Umbilical cord (tissue), 2 donors: Measurements from ENCODE around the gene MCM5. TPM values are rescaled to one million over a fixed set of nuclear protein-coding genes. Genes with fewer than 3 reads are reported as not detected.
"Not testable (repeated sequence)": the region's sequence is repeated elsewhere in the genome, so short reads cannot be mapped to it uniquely, and the experiment has no call there.

Source experiments
- DNase-seq: peaks from one replicate; pipeline ENCODE4 v3.0.0-alpha.2; 2015; ENCODE audit warnings: low spot score
- total RNA-seq: library from RNA; depleted of rRNA; stranded (reverse); fragments of >200 nt; gene quantifications from one replicate; pipeline ENCODE4 v1.2.3, GENCODE V29; 2014; ENCODE audit warnings: low replicate concordance; ENCODE audit not compliant: insufficient read depth

Gene MCM5
- total RNA-seq, 1 donor from 2014 or later = 16.4 TPM

- no peak for DNase-seq
Measured at GRCh38 chr22:35379146-35379993, 20.6 kb upstream of the MCM5 start.

DNA sequence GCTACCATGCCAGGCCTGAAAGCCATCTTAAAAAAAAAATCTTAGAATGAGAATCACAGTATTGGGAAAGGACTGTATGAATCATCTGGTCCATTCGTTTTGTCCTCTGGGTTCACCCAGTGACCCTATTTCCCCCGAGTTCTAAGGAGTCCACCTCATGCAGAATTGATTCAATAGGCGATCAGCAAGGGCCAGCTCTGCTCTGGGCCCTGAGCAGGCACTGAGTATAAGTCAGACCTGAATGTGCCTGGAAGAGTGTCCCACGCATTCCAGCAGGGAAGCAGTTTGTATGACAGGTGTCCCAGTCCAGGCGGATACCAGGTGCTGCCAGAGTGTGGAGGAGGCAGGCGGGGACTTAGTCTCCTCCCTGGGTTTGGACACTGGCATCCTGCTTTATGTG lies 19.9 kb upstream of the MCM5 start:
- DNase-seq = no peak

DNA sequence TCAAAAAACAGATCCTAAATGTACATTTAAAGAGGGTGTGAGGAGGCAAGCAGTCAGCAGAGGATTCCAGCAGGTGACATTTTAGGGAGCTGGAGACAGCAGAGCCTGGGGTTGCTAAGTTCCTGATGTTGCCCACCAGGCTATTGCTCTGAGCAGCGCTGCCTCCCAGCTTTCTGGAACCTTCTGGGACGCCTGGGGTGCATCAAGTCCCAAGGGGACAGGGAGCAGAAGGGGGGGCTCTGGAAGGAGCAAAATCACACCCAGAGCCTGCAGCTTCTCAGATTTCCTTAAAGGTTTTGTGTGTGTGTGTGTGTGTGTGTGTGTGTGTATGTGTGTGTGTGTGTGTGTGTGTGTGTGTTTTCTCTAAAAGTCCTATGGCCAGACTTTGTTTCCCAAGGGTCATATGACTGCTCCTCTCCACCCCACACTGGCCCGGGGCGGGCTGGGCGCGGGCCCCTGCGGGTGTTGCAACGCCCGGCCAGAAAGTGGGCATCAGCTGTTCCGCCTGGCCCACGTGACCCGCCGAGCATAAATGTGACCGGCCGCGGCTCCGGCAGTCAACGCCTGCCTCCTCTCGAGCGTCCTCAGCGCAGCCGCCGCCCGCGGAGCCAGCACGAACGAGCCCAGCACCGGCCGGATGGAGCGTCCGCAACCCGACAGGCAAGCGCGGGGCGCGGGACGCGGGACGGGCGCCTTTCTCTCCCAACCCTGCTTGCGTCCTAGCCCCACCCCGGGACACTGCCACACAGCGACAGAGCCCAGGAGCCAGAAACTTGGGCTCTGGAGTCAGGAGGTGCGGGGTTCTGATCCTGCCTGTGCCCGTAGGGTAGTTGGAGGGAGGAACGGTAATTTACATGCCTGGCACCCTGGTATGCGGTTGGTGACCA lies 19.2 kb upstream of the MCM5 start, which contains the start of gene HMOX1:
TSS of gene HMOX1 (plus strand) at position 560 of the 887 bp plus-strand sequence. CDS start at position 638, 78 bp downstream.
- peak; percentile 90 for DNase-seq

GRCh38 chr22:35381424-35382009 lies 18.4 kb upstream of the MCM5 start:
- no peak for DNase-seq

DNA sequence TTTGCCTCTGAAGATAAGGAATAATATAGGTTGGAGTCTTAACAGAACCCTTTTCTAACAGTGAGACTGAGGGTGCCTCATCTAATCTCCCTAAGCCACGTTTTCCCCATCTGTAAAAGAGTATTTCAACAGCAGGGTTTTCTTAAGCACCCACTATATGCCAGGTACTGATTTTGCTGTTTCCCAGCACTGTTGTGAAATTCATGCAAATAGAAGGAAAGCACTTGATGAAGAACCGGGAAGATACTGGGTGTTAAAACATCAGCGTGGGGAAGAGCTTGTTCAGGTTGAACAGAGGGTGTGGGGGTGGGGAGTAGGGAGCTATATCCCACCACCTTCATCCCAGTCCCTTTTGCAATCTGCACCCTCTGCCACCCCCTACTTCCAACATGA lies 16.3 kb upstream of the MCM5 start:
- no peak for DNase-seq

DNA sequence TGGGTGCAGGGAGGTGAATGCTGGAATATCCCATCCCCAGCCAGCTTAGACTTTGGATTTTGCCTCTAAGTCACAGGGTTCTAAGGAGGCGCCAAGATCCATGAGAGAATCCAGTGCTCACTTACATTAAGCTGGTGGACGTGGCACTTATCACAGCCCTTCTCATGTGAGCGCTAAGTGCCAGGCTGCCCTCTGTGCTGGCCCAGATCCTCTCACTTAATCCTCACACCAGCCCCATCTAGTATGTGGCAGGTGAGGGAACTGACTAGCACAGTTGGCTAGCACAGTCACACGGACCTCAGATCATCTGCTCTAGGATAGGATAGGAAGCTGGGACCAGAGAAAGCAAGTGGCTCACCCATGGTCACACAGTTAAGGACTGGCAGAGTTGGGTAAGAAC lies 15.4 kb upstream of the MCM5 start:
- no peak for DNase-seq

DNA sequence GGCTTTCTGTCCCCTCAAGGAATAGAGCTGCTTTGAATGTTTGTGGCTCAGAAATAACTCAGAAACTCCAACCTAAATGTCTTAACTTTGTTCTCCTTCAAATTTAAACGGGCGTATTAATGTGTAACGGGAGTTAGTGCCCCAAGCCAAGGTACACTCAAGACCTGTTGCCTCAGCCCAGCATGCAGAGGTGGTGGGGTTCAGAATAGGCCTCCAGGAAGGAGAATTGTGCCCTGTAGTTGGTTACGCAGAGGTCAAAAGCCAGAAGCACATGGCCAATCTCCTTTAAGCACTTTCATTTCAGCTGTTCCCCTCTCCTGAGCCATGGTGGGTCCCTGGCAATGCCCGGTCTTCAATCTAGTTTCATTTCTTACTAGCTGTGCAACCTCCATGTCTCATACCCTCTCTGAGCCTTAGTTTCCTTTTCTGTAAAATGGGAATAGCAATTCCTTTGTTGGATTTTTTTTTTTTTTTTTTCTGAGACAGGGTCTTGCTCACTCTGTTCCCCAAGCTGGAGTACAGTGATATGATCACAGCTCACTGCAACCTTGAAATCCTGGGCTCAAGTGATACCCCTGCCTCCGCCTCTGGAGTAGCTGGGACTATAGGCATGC lies 14.9 kb upstream of the MCM5 start:
- no peak for DNase-seq

DNA sequence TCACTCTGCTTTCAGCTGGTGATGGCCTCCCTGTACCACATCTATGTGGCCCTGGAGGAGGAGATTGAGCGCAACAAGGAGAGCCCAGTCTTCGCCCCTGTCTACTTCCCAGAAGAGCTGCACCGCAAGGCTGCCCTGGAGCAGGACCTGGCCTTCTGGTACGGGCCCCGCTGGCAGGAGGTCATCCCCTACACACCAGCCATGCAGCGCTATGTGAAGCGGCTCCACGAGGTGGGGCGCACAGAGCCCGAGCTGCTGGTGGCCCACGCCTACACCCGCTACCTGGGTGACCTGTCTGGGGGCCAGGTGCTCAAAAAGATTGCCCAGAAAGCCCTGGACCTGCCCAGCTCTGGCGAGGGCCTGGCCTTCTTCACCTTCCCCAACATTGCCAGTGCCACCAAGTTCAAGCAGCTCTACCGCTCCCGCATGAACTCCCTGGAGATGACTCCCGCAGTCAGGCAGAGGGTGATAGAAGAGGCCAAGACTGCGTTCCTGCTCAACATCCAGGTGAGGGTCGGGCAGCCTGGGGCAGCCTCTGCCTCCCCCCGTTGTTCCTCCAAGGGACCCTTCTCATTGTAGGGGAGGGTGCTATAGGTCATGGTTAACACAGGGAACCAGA lies 13.2 kb upstream of the MCM5 start:
- no peak for DNase-seq

DNA sequence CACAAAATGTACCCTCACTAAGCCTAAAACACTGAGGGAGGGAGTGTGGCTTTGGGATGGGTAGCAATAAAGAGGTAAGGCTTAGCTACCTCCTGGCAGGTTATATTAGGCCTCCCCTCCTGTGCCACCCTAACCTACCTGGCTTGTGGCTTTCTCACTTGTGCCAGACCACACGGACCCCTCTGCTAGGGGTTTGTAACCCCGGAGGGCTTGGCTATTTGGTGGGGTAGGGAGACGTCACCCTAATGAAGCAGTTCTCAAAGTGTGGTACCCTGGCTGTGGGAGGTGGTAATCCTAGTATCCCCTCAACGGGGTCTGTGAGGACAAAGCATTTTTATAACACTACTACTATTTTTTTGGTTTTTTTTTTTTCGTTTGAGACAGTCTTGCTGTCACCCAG lies 9.0 kb upstream of the MCM5 start:
- DNase-seq = no peak

GRCh38 chr22:35392357-35392756 lies 7.6 kb upstream of the MCM5 start:
- DNase-seq = no peak

- DNase-seq = no peak
Measured at GRCh38 chr22:35393116-35394010, 6.6 kb upstream of the MCM5 start.

DNA sequence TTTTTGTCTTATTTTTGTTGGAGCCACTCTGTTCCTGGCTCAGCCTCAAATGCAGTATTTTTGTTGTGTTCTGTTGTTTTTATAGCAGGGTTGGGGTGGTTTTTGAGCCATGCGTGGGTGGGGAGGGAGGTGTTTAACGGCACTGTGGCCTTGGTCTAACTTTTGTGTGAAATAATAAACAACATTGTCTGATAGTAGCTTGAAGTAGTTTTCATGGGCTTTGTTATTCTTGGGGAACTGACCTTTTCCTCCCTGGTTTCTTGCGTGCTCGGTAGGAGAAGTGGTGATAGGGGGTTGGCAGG lies 6.0 kb upstream of the MCM5 start:
- no peak for DNase-seq

- DNase-seq = no peak
Measured at GRCh38 chr22:35394810-35395563, 5.0 kb upstream of the MCM5 start.

DNA sequence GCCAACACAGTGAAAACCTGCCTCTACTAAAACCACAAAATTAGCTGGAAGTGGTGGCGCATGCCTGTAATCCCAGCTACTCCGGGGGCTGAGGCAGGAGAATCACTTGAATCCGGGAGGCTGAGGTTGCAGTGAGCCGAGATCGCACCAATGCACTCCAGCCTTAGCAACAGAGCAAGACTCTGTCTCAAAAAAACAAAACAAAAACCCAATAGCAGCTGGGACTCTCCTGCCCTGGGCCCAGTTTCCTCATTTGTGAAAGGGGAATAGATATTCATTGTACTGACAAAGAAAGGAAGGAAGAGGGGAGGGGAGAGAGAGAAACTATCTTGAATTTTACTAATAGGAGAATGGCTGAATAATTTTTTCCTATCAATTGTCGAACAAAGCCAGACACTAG lies 3.3 kb upstream of the MCM5 start:
- DNase-seq = not testable (repeated sequence)

- no peak for DNase-seq
Measured at GRCh38 chr22:35397095-35397904, 2.6 kb upstream of the MCM5 start.

GRCh38 chr22:35398591-35398973 lies 1.4 kb upstream of the MCM5 start:
- DNase-seq = no peak

- no peak for DNase-seq
Measured at GRCh38 chr22:35399114-35399677, 744 bp upstream of the MCM5 start.

DNA sequence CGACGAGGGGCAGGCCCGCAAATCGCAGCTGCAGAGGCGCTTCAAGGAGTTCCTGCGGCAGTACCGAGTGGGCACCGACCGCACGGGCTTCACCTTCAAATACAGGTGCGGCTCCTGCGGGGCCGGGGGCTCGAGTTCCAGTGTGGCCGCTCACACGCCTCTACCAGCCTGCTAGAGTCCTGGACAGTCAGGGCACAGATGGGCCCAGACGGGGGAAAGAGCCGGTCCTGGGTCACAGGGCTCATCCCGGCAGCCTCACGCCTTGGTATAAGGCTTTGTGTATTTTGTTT lies 506 bp downstream of the MCM5 start:
- no peak for DNase-seq

- DNase-seq = no peak
Measured at GRCh38 chr22:35401863-35402262, 1.9 kb downstream of the MCM5 start.
